Measurements from ENCODE around the gene NOS3.

NOS3 gene

DNA sequence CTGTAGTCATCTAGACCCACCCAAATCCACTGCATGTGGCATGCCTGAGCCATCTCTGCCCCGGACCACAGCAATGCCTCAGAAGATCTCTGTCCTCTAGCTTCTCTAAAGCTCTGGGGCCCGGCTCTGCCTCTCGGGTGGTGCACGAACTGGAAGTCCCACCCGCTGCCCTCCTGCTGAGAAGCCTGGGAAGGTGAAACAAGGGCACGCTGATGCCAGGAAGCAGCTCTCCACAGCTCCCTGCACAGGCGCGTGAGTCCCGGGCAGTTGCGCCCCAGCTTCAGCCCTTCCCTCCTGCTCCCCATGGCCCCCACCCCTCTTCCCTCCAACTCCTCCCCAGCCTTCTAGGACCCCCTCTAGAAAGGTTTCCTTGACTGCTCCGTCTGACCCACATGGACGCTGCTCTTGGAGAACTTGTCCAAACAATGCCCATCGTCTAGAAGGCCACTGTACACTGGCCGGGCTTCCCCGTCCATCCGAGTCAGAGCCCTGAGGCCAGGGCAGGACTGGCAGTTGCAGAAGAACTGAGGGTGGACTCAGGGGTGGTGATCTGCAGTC lies 25.5 kb upstream of the NOS3 start:
- no peak for DNase-seq

GRCh38 chr7:150966002-150966401 lies 24.8 kb upstream of the NOS3 start:
- DNase-seq = no peak

DNA sequence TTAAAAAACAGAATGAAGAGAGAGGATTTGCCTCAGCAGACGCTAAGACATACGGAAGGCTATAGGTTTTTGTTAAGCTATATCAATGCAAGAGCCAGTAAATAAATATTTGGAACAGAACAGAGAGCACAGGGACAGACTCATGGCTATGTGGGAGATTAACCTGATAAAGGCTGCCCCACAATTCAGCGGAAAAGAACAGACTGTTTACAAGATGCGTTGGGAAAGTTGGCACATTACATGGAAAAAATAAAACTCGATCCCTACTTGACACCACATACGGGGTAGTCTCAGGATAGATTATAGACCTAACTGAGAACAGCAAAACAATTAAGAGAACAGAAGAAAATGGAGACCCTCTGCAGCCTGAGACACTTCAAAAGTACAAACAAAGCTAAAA lies 23.5 kb upstream of the NOS3 start:
- DNase-seq = no peak

- no peak for DNase-seq
These were observed 22.6 kb upstream of the NOS3 start for GRCh38 chr7:150968056-150968733.

- no peak for DNase-seq
These were observed 22.0 kb upstream of the NOS3 start for GRCh38 chr7:150968734-150969372.

GRCh38 chr7:150969475-150969874 lies 21.3 kb upstream of the NOS3 start:
- no peak for DNase-seq

DNA sequence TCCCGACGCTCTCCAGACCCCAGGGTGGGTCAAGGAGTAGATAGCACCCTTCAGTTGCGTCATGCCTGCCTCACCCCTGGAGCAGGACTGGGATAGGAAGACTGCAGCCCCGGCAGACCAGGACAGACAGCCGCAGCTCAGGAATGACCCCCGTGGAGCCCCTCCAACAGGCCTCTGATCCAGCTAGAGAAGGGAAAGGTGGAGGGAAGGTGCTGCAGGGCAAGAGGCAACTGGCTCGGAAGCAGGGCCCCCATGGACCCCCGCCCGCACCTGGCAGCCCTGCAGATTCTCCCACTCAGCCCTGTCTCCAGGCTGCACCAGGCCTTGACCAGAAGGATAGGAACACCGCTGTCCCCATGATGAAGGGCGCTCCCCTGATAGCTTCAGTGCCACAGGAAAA lies 20.4 kb upstream of the NOS3 start:
- DNase-seq = no peak

- no peak for DNase-seq
These were observed 19.4 kb upstream of the NOS3 start for GRCh38 chr7:150971242-150972022.

- DNase-seq = no peak
These were observed 18.8 kb upstream of the NOS3 start for GRCh38 chr7:150972023-150972468.

GRCh38 chr7:150972741-150973140 lies 18.1 kb upstream of the NOS3 start:
- DNase-seq = no peak

DNA sequence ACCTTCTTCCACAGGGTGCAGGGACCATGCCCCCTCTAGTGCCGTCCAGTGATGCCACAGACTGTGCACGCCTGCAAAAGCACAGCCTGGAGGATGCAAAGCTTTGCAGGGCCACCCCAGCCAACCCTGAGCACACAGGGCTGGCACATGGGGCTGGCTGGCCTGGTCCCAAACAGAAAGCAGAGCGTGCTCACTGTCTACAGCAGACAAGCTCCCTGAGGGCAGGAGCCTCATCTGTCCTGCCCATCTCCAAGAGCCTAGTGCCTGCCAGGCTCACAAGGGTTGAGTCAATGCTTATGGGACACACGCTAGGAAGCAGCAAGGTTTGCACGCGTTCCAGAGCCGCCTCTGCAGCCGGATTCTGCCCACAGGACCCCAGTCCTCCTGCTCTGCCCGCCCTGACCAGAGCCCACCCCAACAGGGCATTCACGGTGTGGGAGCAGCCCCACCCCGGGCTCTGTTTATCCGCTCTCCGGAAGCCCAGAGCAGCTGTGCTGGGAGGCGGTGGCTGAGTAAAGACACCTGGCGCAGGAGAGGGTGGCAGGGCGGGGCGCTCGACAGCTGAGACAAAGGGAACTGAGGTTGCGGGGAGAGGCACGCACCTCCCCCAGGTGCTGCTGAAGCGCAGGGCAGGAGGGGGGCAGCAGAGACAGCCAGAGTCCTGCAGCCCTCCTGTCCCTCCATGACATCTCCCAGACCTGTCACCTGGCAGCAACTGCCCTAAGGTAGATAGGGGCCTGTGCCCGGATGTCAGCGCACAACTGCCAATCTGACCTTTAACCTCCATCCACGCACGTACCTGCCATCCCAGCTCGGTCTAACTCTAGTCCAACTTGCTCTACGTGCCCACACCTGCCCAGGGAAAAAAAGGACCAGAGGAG lies 17.0 kb upstream of the NOS3 start:
- DNase-seq = no peak

DNA sequence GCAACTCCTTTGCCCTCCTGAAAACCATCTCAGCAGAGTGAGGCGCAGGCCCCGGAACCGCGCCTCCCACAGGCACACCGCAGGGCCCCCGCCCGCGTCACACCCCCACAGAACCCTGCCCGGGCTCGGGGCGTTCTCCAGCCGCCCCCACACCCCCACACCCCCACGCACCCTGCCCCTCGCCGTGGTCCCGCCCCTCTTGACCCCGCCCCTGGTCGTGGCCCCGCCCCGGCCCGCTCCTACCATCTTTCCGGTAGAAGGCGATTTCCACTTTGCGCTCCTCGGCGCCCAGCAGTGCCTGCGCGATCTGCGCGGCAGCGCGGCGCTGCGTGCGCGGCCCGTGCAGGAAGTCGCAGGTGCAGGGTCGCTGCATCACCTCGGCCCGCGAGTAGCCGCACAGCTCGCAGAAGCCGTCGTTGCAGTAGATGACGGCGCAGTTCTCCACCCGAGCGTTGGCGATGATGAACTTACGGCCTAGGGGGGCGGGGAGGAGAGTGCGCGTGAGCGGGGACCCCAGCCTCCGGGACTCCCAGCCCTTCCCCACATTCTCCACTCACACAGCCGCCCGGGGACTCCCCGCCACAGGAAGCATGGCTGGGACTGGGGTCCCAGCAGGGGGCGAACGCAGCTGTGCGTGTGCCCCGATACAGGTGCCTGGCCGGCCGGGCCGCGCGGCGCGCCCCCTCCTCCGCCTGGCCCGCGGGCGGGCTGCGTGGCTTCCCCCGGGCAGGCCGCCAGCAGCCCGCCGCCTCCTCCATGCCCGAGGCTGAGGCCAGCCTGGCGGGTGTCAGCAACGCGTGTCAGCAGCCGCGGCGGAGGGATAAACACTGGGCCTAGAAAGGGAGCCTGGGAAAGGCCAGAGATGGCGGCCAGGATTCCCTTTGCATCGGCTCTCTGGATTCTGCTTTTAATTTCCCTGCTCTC lies 16.1 kb upstream of the NOS3 start:
- DNase-seq = peak; percentile 12

DNA sequence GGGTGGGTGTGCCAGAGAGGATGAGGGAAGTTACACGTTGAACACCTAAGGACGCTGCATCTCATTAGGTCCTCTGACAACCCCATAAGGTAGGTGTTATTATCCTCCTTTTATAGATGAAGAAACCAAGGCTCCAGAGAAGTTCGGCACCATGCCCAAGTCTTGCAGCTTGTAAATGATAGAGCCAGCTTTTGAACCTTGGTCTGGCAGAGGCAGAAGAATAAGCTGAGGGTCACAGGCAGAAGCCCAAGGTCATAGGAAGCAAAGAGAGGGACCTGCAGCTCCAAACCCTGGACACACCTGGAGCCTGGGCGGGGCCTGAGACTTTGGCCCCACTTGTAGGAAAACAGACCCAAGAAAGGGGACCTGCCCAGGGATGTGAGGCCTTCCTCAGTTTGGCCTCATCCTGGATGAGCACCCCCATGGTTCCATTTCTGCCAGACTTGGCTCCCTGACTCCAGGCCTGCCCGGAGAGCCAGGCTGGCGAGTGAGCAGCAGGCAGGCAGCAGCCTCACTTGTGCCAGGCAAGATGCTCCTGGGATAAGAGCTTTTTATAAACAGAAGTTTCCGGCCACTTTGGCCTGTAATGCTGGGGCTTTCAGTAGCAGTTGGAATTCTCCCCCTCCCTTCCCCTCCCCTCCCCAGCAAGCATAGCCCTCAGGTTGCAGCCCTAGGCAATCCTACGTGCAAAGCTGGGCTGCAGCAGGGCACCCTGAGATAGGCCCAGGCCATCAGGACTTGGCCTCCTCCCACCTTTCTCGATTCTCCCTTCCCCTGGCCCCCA lies 15.1 kb upstream of the NOS3 start:
- DNase-seq = no peak

DNA sequence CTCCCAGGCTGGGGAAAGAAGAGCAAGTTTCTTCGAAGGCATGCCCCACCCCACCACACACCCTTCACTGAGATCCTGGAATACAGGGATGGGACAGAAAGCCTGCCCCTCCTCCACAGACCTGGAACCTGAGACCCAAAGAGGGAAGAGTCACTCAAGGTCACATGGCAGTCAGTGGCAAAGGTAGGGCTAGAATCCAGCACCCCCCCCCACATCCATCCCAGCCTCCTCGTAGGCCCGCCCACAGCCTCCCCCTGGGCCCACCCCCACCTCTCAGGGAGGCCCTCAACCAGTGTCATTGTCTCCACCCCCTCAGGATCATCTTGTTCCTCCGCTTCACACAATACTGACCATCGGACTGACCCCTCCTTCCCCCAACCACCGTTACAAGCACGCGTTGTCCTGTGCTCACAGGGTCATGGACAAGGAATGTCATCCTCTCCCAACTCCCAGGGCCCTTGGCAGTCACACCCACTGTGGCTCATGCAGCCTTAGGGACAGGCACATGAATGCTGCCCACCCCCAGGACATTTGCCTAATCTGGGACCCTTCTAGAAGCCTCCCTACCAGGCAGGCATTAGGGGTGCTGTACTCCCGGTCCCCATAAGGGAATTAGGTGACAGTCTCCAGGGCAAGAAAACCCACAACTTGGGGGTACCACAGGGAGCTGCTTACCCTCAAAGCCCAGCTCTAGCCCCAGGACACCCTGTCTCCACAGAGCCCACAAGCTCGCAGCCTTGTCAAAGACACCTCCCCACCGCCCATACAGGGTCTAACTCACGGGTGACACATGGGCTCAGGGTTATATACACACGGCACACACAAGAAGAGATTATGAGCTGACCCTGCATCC lies 14.1 kb upstream of the NOS3 start:
- no peak for DNase-seq

- no peak for DNase-seq
These were observed 13.3 kb upstream of the NOS3 start for GRCh38 chr7:150977382-150978125.

- DNase-seq = no peak
These were observed 12.6 kb upstream of the NOS3 start, which contains the start of gene KCNH2 for GRCh38 chr7:150978126-150978789. TSS of gene KCNH2 (minus strand) at chr7:150978321. CDS start at chr7:150977913, 408 bp downstream.

GRCh38 chr7:150979713-150980390 lies 11.0 kb upstream of the NOS3 start:
- no peak for DNase-seq

GRCh38 chr7:150980663-150981062 lies 10.2 kb upstream of the NOS3 start:
- no peak for DNase-seq
